ENCODE measurements around the gene EGLN3. TPM values are rescaled to one million over a fixed set of nuclear protein-coding genes. Genes with fewer than 3 reads are reported as not detected.

The EGLN3 gene
- polyA plus RNA-seq, 2 of the 4 experiments (the other 2 are of a cell fraction) = 3.5 to 15.4 TPM

GRCh38 chr14:33993246-33993645 lies 42.4 kb upstream of the EGLN3 start (continued):
- no peak for TF ChIP-seq HMGXB4 (CRISPR knock-in tag; IDR thresholded peaks at IDR 0.05; ENCODE audit: borderline replicate concordance)
- TF ChIP-seq HOXA7 (CRISPR knock-in tag; IDR thresholded peaks at IDR 0.05) = no peak
- no peak for TF ChIP-seq HES2 (IDR thresholded peaks at IDR 0.05)
- no peak for TF ChIP-seq NFE2L2 (conservative IDR thresholded peaks at IDR 0.05; ENCODE audit: low read length)
- no peak for TF ChIP-seq TP53 (CRISPR knock-in tag; IDR thresholded peaks at IDR 0.05)
- no peak for TF ChIP-seq ZSCAN20 (CRISPR knock-in tag; IDR thresholded peaks at IDR 0.05)
- no peak for TF ChIP-seq EHMT2 (IDR thresholded peaks at IDR 0.05; ENCODE audit: low read depth)
- TF ChIP-seq MAFK (IDR thresholded peaks at IDR 0.05; ENCODE audit: partially characterized antibody) = no peak

- POLR2A ChIA-PET = no interaction called here
- TF ChIP-seq KDM5A (IDR thresholded peaks at IDR 0.05) (no peak), ATOH8 (CRISPR knock-in tag; IDR thresholded peaks at IDR 0.05; ENCODE audit: low read depth) (no peak), FOSB (CRISPR knock-in tag; IDR thresholded peaks at IDR 0.05) (no peak), CEBPB (IDR thresholded peaks at IDR 0.05) (no peak), NPAS2 (CRISPR knock-in tag; IDR thresholded peaks at IDR 0.05; ENCODE audit: borderline replicate concordance) (no peak), JUNB (IDR thresholded peaks at IDR 0.05) (no peak), KDM1A (IDR thresholded peaks at IDR 0.05; ENCODE audit: low read depth) (no peak), TP53 (CRISPR knock-in tag; IDR thresholded peaks at IDR 0.05) (no peak), CHD4 (IDR thresholded peaks at IDR 0.05; ENCODE audit: borderline replicate concordance) (no peak), FOSL2 (IDR thresholded peaks at IDR 0.05) (no peak), FOSL2 (CRISPR knock-in tag; IDR thresholded peaks at IDR 0.05) (no peak), MAFK (IDR thresholded peaks at IDR 0.05; ENCODE audit: partially characterized antibody) (no peak), ZSCAN20 (CRISPR knock-in tag; IDR thresholded peaks at IDR 0.05) (no peak), HDAC2 (IDR thresholded peaks at IDR 0.05) (no peak), HOXA7 (CRISPR knock-in tag; IDR thresholded peaks at IDR 0.05) (no peak), HOXB13 (CRISPR knock-in tag; IDR thresholded peaks at IDR 0.05; ENCODE audit: low read depth) (no peak), FOXS1 (CRISPR knock-in tag; IDR thresholded peaks at IDR 0.05) (no peak), ZC3H11A (IDR thresholded peaks at IDR 0.05) (no peak), GATA3 (IDR thresholded peaks at IDR 0.05; ENCODE audit: borderline replicate concordance) (no peak), RCOR1 (IDR thresholded peaks at IDR 0.05; ENCODE audit: low read depth, low read length) (no peak)
- TF ChIP-seq, protein P1, sequence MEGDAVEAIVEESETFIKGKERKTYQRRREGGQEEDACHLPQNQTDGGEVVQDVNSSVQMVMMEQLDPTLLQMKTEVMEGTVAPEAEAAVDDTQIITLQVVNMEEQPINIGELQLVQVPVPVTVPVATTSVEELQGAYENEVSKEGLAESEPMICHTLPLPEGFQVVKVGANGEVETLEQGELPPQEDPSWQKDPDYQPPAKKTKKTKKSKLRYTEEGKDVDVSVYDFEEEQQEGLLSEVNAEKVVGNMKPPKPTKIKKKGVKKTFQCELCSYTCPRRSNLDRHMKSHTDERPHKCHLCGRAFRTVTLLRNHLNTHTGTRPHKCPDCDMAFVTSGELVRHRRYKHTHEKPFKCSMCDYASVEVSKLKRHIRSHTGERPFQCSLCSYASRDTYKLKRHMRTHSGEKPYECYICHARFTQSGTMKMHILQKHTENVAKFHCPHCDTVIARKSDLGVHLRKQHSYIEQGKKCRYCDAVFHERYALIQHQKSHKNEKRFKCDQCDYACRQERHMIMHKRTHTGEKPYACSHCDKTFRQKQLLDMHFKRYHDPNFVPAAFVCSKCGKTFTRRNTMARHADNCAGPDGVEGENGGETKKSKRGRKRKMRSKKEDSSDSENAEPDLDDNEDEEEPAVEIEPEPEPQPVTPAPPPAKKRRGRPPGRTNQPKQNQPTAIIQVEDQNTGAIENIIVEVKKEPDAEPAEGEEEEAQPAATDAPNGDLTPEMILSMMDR (IDR thresholded peaks at IDR 0.05) = no peak
- Histone ChIP-seq H3K4me2 (no peak overlapping the region), H3K4me3 (no peak overlapping the region), H3K4me1 (peaks cover 11% of the 10 kb centered on the region), H3K9me3 (no peaks in the 10 kb centered on the region), H3K27ac (no peak overlapping the region)
- CTCF ChIA-PET = interaction anchor here (0.9 to 1.5 kb wide), 2 partner anchors 8 to 14 kb away, joined by 3 read pairs; no protein-coding TSS in a partner anchor
- WGBS (ENCODE audit: missing lambda C conversion rate) = 79% methylated on average over 3 of the region's 3 CpGs
- FAIRE-seq (no peak), DNase-seq (ENCODE audit: low read depth in 1 of 2, low spot score in 1 of 2) (no peak), ATAC-seq (no peak)
Measured at GRCh38 chr14:33992274-33993007, 41.6 kb upstream of the EGLN3 start.

Measured in A549 (cell line).